ENCODE data around the gene OPCML. TPM values are rescaled to one million over a fixed set of nuclear protein-coding genes. Genes with fewer than 3 reads are reported as not detected.

Gene OPCML
- polyA plus RNA-seq, 1 donor (not counting 4 experiments of a cell fraction or from before 2014, with no cell fraction given), result 0.04 TPM

GRCh38 chr11:133409799-133410198 lies 122.5 kb downstream of the OPCML start:
- dilution Hi-C loops (cut with MboI; ENCODE audit: extremely low pct_ligation_motif_present, low sequenced_read_pairs), result no loop called here
- Histone ChIP-seq H3K9me1 (ENCODE audit: control insufficient read depth, extremely low read depth, insufficient read depth, low read length) (no peaks in the 10 kb centered on the region), H3K4me2 (ENCODE audit: control insufficient read depth, extremely low read depth, insufficient read depth, low read depth, low read length) (no peak overlapping the region), H3K9ac (ENCODE audit: control insufficient read depth, extremely low read depth, insufficient read depth, low read length) (no peak overlapping the region), H3K4me1 (ENCODE audit: control insufficient read depth, extremely low read depth, insufficient read depth, low read length) (no peaks in the 10 kb centered on the region), H3K4me3 (ENCODE audit: control insufficient read depth in 2 of 3, extremely low read depth in 1 of 3, insufficient read depth in 2 of 3, low read depth in 1 of 3, low read length in 3 of 3) (no peak overlapping the region), H3K36me3 (ENCODE audit: control insufficient read depth in 2 of 2, extremely low read depth in 1 of 2, insufficient read depth in 2 of 2, low read length in 2 of 2) (no peaks in the 10 kb centered on the region), H3K27me3 (ENCODE audit: control insufficient read depth, extremely low read depth, insufficient read depth, low read length) (no peaks in the 10 kb centered on the region), H3K27ac (ENCODE audit: control insufficient read depth, insufficient read depth, low read length) (no peak overlapping the region), H4K20me1 (ENCODE audit: control insufficient read depth, extremely low read depth, insufficient read depth, low read length) (no peaks in the 10 kb centered on the region), H2AFZ (ENCODE audit: control insufficient read depth, low read length) (no peak overlapping the region), H3K9me3 (ENCODE audit: control insufficient read depth, low read depth, low read length) (no peaks in the 10 kb centered on the region), H3K79me2 (ENCODE audit: control insufficient read depth, insufficient read depth, low read length) (no peaks in the 10 kb centered on the region)
- DNase-seq (ENCODE audit: low read depth, low spot score), result no peak
- TF ChIP-seq EZH2 (IDR thresholded peaks at IDR 0.05; ENCODE audit: low read length), result no peak
- TF ChIP-seq CTCF (optimal IDR thresholded peaks at IDR 0.05 in 1 of 3, IDR thresholded peaks at IDR 0.05 in 1 of 3, conservative IDR thresholded peaks at IDR 0.05 in 1 of 3; ENCODE audit: extremely low read depth in 1 of 3, insufficient read depth in 2 of 3, low read length in 3 of 3), result no peak
- FAIRE-seq, result no peak

- dilution Hi-C loops (cut with MboI; ENCODE audit: extremely low pct_ligation_motif_present, low sequenced_read_pairs), result no loop called here
- Histone ChIP-seq H3K27me3 (ENCODE audit: control insufficient read depth, extremely low read depth, insufficient read depth, low read length) (no peaks in the 10 kb centered on the region), H3K36me3 (ENCODE audit: control insufficient read depth in 2 of 2, extremely low read depth in 1 of 2, insufficient read depth in 2 of 2, low read length in 2 of 2) (no peaks in the 10 kb centered on the region)
Measured at GRCh38 chr11:133408936-133409335, 123.4 kb downstream of the OPCML start.

More at GRCh38 chr11:133408936-133409335, 123.4 kb downstream of the OPCML start:
- H3K4me2 ChIP-seq (ENCODE audit: control insufficient read depth, extremely low read depth, insufficient read depth, low read depth, low read length), result no peak overlapping the region
- no peak overlapping the region for H2AFZ ChIP-seq (ENCODE audit: control insufficient read depth, low read length)
- H3K9me3 ChIP-seq (ENCODE audit: control insufficient read depth, low read depth, low read length), result no peaks in the 10 kb centered on the region
- no peak overlapping the region for H3K9ac ChIP-seq (ENCODE audit: control insufficient read depth, extremely low read depth, insufficient read depth, low read length)
- no peaks in the 10 kb centered on the region for H3K79me2 ChIP-seq (ENCODE audit: control insufficient read depth, insufficient read depth, low read length)
- FAIRE-seq (no peak), DNase-seq (ENCODE audit: low read depth, low spot score) (no peak)
- TF ChIP-seq EZH2 (IDR thresholded peaks at IDR 0.05; ENCODE audit: low read length) (no peak), CTCF (optimal IDR thresholded peaks at IDR 0.05 in 1 of 3, IDR thresholded peaks at IDR 0.05 in 1 of 3, conservative IDR thresholded peaks at IDR 0.05 in 1 of 3; ENCODE audit: extremely low read depth in 1 of 3, insufficient read depth in 2 of 3, low read length in 3 of 3) (no peak)
- H3K27ac ChIP-seq (ENCODE audit: control insufficient read depth, insufficient read depth, low read length), result no peak overlapping the region
- no peak overlapping the region for H3K4me3 ChIP-seq (ENCODE audit: control insufficient read depth in 2 of 3, extremely low read depth in 1 of 3, insufficient read depth in 2 of 3, low read depth in 1 of 3, low read length in 3 of 3)
- H3K4me1 ChIP-seq (ENCODE audit: control insufficient read depth, extremely low read depth, insufficient read depth, low read length), result no peaks in the 10 kb centered on the region
- H3K9me1 ChIP-seq (ENCODE audit: control insufficient read depth, extremely low read depth, insufficient read depth, low read length), result no peaks in the 10 kb centered on the region
- no peaks in the 10 kb centered on the region for H4K20me1 ChIP-seq (ENCODE audit: control insufficient read depth, extremely low read depth, insufficient read depth, low read length)

All from keratinocyte (primary cell).